AG04449 (cell line): Measurements from ENCODE around the gene TCFL5.

Source experiments
- CTCF ChIA-PET: fragments of 350-600 bp; formaldehyde crosslinking; extraction: SDS; loops from one replicate; lab custom pipeline; 2021; ENCODE audit warnings: antibody characterized with exemption; lab: Yijun Ruan, JAX
- POLR2A ChIA-PET: fragments of 400-600, 350-600 bp; formaldehyde crosslinking; extraction: SDS; loops from one replicate; lab custom pipeline; 2020; ENCODE audit warnings: antibody characterized with exemption, inconsistent platforms; lab: Yijun Ruan, JAX
- DNase-seq: peaks from one replicate; pipeline ENCODE4 v3.0.0-alpha.2; 2010; ENCODE audit warnings: low read depth, low spot score
- H3K4me3 ChIP-seq: 2 replicates; pipeline ENCODE4 v1.5.1; 2011; ENCODE audit warnings: low read depth, mild to moderate bottlenecking, control low read depth, low read length
- CTCF ChIP-seq: IDR thresholded peaks from one replicate; pipeline ENCODE4 v1.5.1; 2011; ENCODE audit warnings: mild to moderate bottlenecking, moderate library complexity, low read length, control low read depth, inconsistent platforms; ENCODE audit not compliant: insufficient read depth; ENCODE audit errors: missing control alignments

TCFL5 gene

GRCh38 chr20:62906647-62907375, 45.2 kb upstream of the TCFL5 start:
- DNase-seq, result no peak
- ChIA-PET CTCF (interaction anchor here (0.6 to 4.1 kb wide), 7 partner anchors 7 to 20 kb away, joined by 3 to 38 read pairs (median 10); partner anchors contain the start of gene DIDO1), POLR2A (no interaction called here)
- no peak for TF ChIP-seq CTCF
- H3K4me3 ChIP-seq, result no peak overlapping the region

GRCh38 chr20:62906209-62906608, 44.6 kb upstream of the TCFL5 start:
- DNase-seq, result no peak
- ChIA-PET CTCF (interaction anchor here (0.8 to 3.9 kb wide), 5 partner anchors 11 to 98 kb away, joined by 3 to 31 read pairs (median 3); no protein-coding TSS in a partner anchor), POLR2A (no interaction called here)
- no peak for TF ChIP-seq CTCF
- no peak overlapping the region for H3K4me3 ChIP-seq

GRCh38 chr20:62905536-62906117, 44.0 kb upstream of the TCFL5 start:
- no peak for TF ChIP-seq CTCF
- POLR2A ChIA-PET, result no interaction called here
- no peak for DNase-seq
- CTCF ChIA-PET, result interaction anchor here (0.9 to 1.0 kb wide), 2 partner anchors 13 to 97 kb away, joined by 3 read pairs; no protein-coding TSS in a partner anchor
- H3K4me3 ChIP-seq, result no peak overlapping the region

GRCh38 chr20:62902926-62903615, 41.4 kb upstream of the TCFL5 start:
- H3K4me3 ChIP-seq, result no peak overlapping the region
- TF ChIP-seq CTCF, result no peak
- ChIA-PET CTCF (interaction anchor here (0.7 to 8.9 kb wide), 13 partner anchors 14 to 403 kb away, joined by 3 to 189 read pairs (median 7); partner anchors contain the start of genes DIDO1 and GID8), POLR2A (interaction anchor here (0.7 to 1.1 kb wide), 3 partner anchors 16 to 35 kb away, joined by 3 to 4 read pairs (median 3); partner anchors contain the start of gene GID8)
- no peak for DNase-seq

- POLR2A ChIA-PET, result no interaction called here
- DNase-seq, result no peak
- CTCF ChIA-PET, result interaction anchor here (0.6 to 8.9 kb wide), 12 partner anchors 7 to 109 kb away, joined by 3 to 189 read pairs (median 20); partner anchors contain the start of genes DIDO1 and GID8
- H3K4me3 ChIP-seq, result no peak overlapping the region
- TF ChIP-seq CTCF, result no peak
These were observed 40.3 kb upstream of the TCFL5 start for GRCh38 chr20:62901891-62902290.
